H1 (cell line): ENCODE data around the gene RBM20.

Experiments
- ATF2 ChIP-seq: IDR thresholded peaks from 2 replicates; pipeline ENCODE4 v1.6.1; 2012; ENCODE audit warnings: low read length, inconsistent platforms
- CTCF ChIP-seq, 3 experiments: IDR thresholded peaks; 1 replicate in 2 of 3; 2 replicates in 1 of 3; pipeline versions ENCODE4 v1.5.1 to v1.6.1; 2011; ENCODE audit warnings: low read length in 3 of 3, mild to moderate bottlenecking in 3 of 3, inconsistent platforms in 2 of 3, low read depth in 1 of 3, moderate library complexity in 1 of 3; ENCODE audit not compliant: insufficient read depth in 1 of 3; ENCODE audit errors: control extremely low read depth in 1 of 3
- KDM1A ChIP-seq: fragments of 200-600, 300-600 bp; sonication (generic); IDR thresholded peaks from 2 replicates; pipeline ENCODE4 v1.7.1; 2016; ENCODE audit warnings: mild to moderate bottlenecking, low read length, borderline replicate concordance
- POLR2A ChIP-seq, 2 experiments: IDR thresholded peaks; 1 replicate in 1 of 2; 2 replicates in 1 of 2; pipeline ENCODE4 v1.6.1; 2011; ENCODE audit warnings: low read depth in 2 of 2, low read length in 2 of 2, mild to moderate bottlenecking in 2 of 2; ENCODE audit errors: control extremely low read depth in 1 of 2
- RNF2 ChIP-seq: fragments of 200-900, 300-1000 bp; sonication (generic); IDR thresholded peaks from 2 replicates; pipeline ENCODE4 v1.7.1; 2016; ENCODE audit warnings: borderline replicate concordance, low read depth, mild to moderate bottlenecking, antibody characterized with exemption, low read length; ENCODE audit not compliant: poor library complexity, severe bottlenecking; ENCODE audit errors: missing control alignments
- TAF1 ChIP-seq: IDR thresholded peaks from 2 replicates; pipeline ENCODE4 v1.6.1; 2011; ENCODE audit warnings: mild to moderate bottlenecking, low read depth, low read length
- ZNF274 ChIP-seq: IDR thresholded peaks from 2 replicates; pipeline ENCODE4 v1.7.0; 2012; ENCODE audit warnings: low read length, borderline replicate concordance; ENCODE audit errors: extremely low read depth

DNA sequence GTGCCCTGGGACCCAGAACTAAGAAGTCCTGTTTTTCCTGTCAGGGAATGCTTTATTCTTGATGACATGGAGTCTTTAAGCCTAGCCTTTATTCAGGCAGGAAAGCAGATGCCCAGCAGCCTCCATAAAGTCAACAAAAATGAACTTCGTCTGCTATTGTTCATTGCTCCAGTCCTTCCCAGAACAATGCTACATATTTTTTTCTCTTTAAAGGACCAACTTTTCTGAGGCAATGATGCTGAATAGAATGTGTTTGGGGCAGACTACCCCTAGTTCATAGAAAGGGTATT lies 180.0 kb downstream of the RBM20 start:
- TF ChIP-seq TAF1 (no peak), POLR2A (IDR thresholded peaks at IDR 0.05; ENCODE audit: control extremely low read depth in 1 of 2, low read depth in 2 of 2, low read length in 2 of 2) (no peak), ZNF274 (no peak), RNF2 (no peak), CTCF (IDR thresholded peaks at IDR 0.05; ENCODE audit: control extremely low read depth in 1 of 3, insufficient read depth in 1 of 3, low read depth in 1 of 3, low read length in 3 of 3) (no peak), KDM1A (no peak), ATF2 (no peak)
